Measurements from ENCODE around the gene CFDP1.
A peak's percentile ranks its signal among the peaks of the same experiment; 100 is the strongest.

Gene CFDP1

DNA sequence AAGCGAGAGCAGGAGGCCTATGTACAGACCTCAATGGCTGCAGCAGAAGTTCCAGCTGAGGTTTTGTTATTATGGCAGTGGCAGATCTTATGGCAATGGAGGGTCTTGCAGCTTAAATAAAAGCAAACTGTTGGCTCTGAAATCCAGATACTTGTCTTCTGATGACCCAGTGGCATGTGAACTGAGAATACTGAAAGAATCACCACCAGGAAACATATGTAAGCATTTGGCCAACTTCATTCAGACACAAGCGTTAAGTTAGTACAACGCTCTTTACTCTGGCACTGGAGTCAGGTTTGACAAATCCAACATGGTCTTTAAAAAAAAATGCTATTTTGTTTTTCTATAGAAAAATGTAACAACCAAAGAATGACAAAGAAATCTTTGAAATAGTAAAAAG is 70.5 kb downstream of the CFDP1 start:
- DNase-seq, result no peak

- DNase-seq, result no peak
These were observed 71.4 kb downstream of the CFDP1 start for GRCh38 chr16:75361936-75362335.

DNA sequence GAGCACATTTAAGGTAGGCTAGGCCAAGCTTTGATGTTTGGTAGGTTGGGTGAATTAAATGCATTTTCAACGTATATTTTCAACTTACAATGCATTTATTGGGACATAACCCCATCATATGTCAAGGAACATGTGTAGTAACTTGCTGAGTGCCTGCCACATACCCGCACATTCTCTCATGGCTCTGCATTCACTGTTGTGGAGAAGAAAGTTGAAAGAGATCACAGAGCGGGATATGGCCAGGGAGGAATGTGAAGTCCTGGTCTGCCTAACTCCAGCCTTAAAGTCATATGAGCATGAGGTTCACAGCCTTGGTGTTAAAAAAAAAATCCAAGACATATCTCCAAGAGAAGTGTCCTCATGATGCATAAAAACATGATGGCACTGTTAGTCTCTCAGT is 79.1 kb downstream of the CFDP1 start:
- DNase-seq, result no peak

DNA sequence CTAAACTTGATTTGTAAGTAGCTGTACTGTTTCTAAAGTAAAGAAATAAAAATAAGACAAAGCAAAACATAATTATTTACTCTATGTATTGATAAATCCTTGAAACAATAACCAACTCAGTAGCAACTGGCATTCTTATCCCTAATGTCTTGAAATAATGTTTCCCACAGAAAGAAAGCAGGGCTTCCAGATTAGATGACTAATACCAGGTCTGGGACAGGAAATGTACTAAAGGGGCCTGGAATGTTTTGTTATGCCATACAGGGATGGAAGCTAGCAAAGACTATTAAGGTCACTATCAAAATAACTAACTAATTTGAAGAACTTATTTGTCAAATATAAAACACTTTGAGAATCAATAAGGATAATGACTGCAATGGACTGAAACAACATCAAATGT is 82.1 kb downstream of the CFDP1 start:
- peak; percentile 79 for DNase-seq

- DNase-seq, result no peak
These were observed 87.6 kb downstream of the CFDP1 start for GRCh38 chr16:75345711-75346110.

DNA sequence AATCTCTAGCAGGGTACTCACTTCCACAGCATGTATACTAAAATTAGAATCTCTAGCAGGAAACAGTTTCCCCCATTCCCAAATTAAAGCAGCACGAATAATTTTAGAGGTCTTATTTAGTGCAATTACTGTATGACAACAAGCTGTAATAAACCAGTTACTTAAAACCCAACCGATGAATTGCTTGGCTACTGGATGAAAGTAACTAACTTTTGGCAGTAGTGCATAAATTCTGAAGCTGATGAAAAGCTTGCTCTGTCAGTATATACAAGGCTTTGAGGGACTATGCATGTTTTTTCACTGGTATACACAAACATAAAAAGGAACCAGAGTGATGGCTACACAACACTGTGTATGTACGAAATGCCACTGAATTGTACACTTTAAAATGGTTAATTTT is 89.4 kb downstream of the CFDP1 start:
- DNase-seq, result no peak

- DNase-seq, result no peak
These were observed 90.0 kb downstream of the CFDP1 start for GRCh38 chr16:75343286-75343685.

GRCh38 chr16:75342308-75342811 is 90.9 kb downstream of the CFDP1 start:
- peak; percentile 70 for DNase-seq

- DNase-seq, result no peak
These were observed 91.6 kb downstream of the CFDP1 start for GRCh38 chr16:75341564-75342307.

DNA sequence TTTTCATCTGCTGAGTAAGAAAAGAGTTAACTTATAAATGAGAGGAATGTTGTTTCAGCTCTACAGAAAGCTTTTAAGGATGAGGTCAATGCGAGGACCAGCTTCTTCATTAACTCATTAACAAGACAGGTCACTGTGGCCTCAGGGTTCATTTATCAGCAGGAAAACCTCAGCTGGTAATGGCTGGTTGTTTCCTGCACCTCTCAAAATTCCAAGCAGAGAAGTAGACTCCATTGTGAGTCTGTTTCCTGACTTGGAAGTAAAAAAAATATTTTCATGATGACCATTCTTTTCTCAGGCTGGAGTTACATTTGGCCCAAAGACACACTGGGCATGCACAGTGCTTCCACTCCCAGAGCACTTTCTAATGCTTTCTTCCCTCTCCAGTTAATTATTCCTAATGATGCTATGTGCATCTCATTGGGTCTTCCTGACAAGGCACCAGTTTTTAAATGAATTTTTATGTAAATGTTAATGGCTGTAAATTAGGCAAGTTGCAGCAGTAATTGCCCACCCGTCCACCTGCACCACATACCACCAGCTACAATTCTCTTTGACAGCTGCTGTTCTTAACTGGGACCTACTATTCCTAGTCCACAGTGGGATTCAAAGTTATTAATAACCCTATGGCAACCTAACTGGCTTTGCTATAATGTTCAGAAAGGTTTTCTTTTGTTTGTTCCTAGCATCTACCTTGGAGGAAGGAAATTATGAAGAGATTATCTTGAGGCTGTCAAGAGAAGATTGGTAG is 92.4 kb downstream of the CFDP1 start:
- peak; percentile 94 for DNase-seq

GRCh38 chr16:75337430-75337829 is 95.9 kb downstream of the CFDP1 start:
- no peak for DNase-seq

- no peak for DNase-seq
These were observed 96.8 kb downstream of the CFDP1 start for GRCh38 chr16:75336521-75336920.

- DNase-seq, result no peak
These were observed 99.6 kb downstream of the CFDP1 start for GRCh38 chr16:75333721-75334163.

DNA sequence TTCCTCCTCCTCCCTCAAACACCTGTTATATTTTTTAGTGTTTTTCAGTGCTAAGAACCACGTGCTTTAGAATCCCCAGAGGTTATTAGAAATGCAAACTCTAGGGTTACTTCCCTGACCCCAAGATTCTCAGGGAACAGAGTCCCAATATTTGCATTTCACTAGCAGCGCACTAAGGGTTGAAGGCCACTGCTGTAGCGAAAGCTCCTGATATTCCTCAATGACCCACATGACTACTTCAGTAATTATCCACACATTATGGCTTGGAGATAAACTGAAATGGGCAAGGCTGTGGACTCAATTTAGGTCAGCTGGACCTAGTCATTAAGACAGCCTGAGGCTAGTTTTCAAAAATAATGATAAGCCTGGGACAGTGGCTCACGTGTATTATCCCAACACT is 103.4 kb downstream of the CFDP1 start:
- DNase-seq, result no peak

GRCh38 chr16:75326333-75326732 is 107.0 kb downstream of the CFDP1 start:
- no peak for DNase-seq

DNA sequence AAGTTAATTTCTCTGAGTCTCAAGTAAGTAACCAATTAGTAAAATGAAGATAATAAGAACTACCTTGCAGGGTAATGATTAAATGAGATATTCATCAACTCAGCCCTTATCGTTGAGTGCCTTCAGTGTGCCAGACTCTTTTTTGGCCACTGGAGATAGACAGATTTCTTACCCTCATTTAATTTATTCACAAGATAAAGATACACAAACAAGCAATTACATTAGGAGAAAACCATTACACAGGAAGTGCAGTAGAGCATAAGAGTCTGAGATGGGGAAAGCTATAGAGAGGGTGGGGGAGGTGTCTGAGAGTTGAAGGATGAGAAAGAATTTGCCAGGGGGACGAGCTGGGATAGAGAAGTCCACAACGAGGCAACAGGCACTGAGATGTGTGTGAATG is 109.4 kb downstream of the CFDP1 start:
- DNase-seq, result peak; percentile 24

- no peak for DNase-seq
These were observed 110.1 kb downstream of the CFDP1 start for GRCh38 chr16:75323198-75323597.

- peak; percentile 7 for DNase-seq
These were observed 110.6 kb downstream of the CFDP1 start for GRCh38 chr16:75322740-75323139.

- DNase-seq, result no peak
These were observed 112.9 kb downstream of the CFDP1 start for GRCh38 chr16:75320435-75320834.

GRCh38 chr16:75319513-75320411 is 113.5 kb downstream of the CFDP1 start:
- peak; percentile 82 for DNase-seq

GRCh38 chr16:75318737-75319136 is 114.6 kb downstream of the CFDP1 start:
- no peak for DNase-seq

DNA sequence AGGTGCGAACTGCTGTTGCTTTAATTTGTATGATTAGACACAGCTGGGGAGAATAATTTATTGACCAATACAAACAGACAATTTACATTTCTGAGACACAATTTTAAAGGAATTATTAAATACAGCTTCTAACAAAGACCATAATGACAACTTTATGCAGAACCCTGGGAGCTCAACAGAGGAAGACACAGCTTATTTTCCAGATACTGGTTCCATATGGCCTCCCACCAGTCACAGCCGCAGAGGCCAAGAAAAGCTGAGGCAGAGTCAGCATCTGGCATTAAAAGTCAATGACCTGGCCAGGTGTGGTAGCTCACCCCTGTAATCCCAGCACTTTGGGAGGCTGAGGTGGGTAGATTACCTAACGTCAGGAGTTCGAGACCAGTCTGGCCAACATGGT is 115.8 kb downstream of the CFDP1 start:
- no peak for DNase-seq

- no peak for DNase-seq
These were observed 116.2 kb downstream of the CFDP1 start for GRCh38 chr16:75317101-75317522.
